HEK293T (cell line): ENCODE results near the gene SIPA1L3.

Experiments
- FOXM1 ChIP-seq: fragments of 450-650 bp; IDR thresholded peaks from 2 replicates; pipeline ENCODE4 v1.6.1; 2017; ENCODE audit warnings: mild to moderate bottlenecking, borderline replicate concordance
- SP1 ChIP-seq: fragments of 450-650 bp; IDR thresholded peaks from 2 replicates; pipeline ENCODE4 v1.6.1; 2017
- TARDBP ChIP-seq: fragments of 450-650 bp; IDR thresholded peaks from 2 replicates; pipeline ENCODE4 v1.6.1; 2016

DNA sequence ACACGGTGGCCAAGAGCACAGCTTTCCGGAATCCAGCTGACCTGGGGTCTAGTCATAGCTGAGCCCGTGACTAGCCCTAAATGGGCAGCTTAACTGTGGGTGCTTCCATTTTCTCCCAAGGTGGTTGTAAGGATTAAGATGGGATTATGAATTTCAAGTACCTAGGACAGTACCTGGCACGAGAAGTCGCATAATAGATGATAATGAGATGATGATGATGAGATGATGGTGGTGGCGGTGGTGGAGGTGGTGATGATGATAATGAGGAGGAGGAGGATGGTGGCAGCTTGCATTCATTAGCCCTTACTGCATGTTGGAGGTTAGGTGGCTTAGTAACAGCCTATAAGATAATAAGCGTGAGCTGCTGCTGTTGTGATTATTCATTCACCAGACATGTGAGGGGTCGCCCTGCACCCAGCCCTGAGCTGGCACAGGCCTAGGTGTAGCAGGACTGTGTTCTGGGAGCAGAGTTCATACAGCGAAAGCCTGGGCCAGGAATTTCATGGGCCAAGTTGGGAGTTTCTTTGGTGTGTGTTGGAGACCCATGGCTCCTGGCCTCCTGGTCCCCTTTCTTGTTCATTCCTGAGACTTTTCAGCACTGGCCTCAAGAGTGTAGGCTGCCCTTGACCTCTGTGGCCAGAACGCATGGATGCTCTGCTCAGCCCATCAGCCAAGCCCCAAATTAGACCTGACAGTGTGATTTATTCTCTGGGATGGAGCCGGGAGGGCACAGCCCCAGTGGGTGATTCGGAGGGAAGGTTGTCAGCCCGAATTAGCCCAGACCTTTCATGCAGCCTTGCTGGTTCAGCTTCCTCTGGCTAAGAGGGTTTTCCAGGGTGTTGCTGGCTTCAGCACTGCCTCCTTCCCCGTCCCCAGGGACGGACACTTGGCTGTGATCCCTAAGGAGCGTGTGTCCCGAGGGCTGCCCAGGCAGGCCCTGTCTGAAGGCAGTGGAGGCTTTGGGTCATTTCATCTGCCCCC is 128.8 kb downstream of the SIPA1L3 start:
- TF ChIP-seq TARDBP: no peak
- no peak for TF ChIP-seq FOXM1
- no peak for TF ChIP-seq SP1
